ENCODE measurements around the gene TNFRSF13B.

- no peak for TF ChIP-seq CTCF (conservative IDR thresholded peaks at IDR 0.05)
- TF ChIP-seq EZH2 (IDR thresholded peaks at IDR 0.05; ENCODE audit: low read depth), result no peak
These were observed 28.2 kb downstream of the TNFRSF13B start for GRCh38 chr17:16943541-16944333.
